Measurements from ENCODE around the gene TRIM24.
"Not testable (repeated sequence)": the region's sequence is repeated elsewhere in the genome, so short reads cannot be mapped to it uniquely, and the experiment has no call there.

Gene TRIM24

GRCh38 chr7:138491612-138492386 lies 31.7 kb downstream of the TRIM24 start:
- no peak for DNase-seq (ENCODE audit: low read depth in 1 of 2, low spot score in 1 of 2)

DNA sequence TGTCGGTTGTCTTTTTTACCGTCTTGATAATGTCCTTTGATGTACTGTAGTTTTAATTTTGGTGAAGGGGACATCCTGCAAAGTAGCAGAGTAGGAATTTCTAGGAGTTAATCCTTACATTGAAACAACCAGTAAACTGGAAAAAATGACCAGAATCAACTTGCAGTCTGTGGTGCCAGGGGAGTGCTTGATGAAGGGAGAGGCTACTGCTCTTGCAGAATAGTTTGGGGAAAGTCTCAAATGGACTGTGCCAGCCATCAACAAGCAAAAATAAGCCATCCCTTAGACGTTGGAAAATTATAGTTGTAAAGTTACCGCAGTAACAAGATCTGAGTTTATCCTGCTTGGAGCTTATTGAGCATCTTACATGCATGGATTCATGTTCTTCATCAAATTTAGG lies 32.4 kb downstream of the TRIM24 start:
- no peak for DNase-seq (ENCODE audit: low read depth in 1 of 2, low spot score in 1 of 2)

GRCh38 chr7:138493535-138493934 lies 33.5 kb downstream of the TRIM24 start:
- no peak for DNase-seq (ENCODE audit: low read depth in 1 of 2, low spot score in 1 of 2)

DNA sequence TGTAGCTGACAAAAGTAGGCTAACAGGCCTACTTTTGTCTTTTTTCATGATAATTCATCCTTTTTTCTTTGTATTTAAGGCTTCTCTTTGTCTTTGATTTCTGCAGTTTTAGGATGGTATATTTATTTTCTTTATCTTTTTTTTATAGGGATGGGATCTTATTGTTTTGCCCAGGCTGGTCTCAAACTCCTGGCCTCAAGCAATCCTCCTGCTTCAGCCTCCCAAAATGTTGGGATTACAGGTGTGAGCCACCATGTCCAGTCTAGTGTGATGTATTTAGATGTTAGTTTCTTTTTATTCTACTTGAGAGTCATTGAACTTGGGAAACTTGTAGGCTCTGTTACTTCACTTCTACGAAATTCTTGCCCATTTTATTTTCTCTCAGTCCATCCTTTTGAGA lies 35.4 kb downstream of the TRIM24 start:
- no peak for DNase-seq (ENCODE audit: low read depth in 1 of 2, low spot score in 1 of 2)

DNA sequence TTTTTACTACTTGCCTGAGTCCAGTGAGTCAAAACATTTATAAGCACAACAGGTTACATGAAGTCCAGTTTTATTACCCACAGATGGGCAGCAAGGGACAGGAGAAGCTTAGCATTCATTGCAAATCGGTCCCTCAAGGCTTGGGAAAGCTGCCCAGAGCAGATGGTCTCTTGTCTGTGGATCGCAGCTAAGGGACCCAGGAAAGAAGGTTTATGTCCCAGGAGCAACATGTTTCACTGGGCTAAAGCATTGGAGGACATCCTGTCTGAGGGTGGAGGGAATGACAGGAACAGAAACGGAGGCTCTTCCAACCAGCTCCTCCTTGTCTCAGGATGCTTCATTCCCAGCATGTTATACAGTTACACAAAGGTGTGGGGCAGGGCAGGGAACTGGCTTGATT lies 39.3 kb downstream of the TRIM24 start:
- no peak for DNase-seq (ENCODE audit: low read depth in 1 of 2, low spot score in 1 of 2)

- DNase-seq (ENCODE audit: low read depth in 1 of 2, low spot score in 1 of 2), result not testable (repeated sequence)
Observed at GRCh38 chr7:138500303-138500702, 40.2 kb downstream of the TRIM24 start.

DNA sequence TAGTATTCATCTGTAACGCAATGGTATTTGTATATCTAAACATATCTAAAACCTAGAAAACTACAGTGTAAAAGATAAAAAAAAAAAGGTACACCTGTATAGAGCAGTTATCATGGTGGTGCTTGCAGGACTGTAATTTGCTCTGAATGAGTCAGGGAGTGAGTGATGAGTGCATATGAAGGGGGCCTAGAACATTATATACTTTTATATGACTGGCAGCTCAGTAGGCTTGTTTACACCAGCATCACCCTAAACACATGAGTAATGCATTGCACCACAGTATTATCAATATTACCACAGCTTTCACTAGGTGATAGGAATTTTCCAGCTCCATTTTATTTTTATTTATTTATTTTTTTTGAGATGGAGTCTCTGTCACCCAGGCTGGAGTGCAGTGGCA lies 40.8 kb downstream of the TRIM24 start:
- no peak for DNase-seq (ENCODE audit: low read depth in 1 of 2, low spot score in 1 of 2)

GRCh38 chr7:138502023-138502767 lies 42.1 kb downstream of the TRIM24 start:
- no peak for DNase-seq (ENCODE audit: low read depth in 1 of 2, low spot score in 1 of 2)

DNA sequence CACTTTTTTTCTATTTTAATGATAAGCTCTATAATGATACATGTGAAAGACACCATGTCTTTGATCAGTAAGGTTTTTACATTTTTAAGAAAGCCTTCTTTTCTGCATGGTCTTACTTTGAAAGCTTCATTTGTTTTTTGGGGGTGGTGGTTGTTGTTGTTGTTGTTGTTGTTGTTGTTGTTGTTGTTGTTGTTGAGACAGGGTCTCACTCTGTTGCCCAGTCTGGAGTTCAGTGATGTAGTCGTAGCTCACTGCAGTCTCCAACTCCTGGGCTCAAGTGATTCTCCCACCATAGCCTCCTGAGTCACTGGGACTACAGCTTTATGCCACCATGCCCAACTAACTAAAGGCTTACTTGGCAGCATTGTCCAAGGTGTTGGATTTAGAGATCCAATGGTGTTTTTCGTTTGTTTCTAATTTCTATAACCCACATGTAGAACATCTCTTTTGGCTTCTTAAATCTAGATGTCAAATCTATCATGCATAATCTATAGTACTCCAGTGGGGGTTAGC lies 45.4 kb downstream of the TRIM24 start:
- no peak for DNase-seq (ENCODE audit: low read depth in 1 of 2, low spot score in 1 of 2)

GRCh38 chr7:138506764-138507163 lies 46.7 kb downstream of the TRIM24 start:
- no peak for DNase-seq (ENCODE audit: low read depth in 1 of 2, low spot score in 1 of 2)

GRCh38 chr7:138510003-138510402 lies 49.9 kb downstream of the TRIM24 start:
- DNase-seq (ENCODE audit: low read depth in 1 of 2, low spot score in 1 of 2), result no peak

DNA sequence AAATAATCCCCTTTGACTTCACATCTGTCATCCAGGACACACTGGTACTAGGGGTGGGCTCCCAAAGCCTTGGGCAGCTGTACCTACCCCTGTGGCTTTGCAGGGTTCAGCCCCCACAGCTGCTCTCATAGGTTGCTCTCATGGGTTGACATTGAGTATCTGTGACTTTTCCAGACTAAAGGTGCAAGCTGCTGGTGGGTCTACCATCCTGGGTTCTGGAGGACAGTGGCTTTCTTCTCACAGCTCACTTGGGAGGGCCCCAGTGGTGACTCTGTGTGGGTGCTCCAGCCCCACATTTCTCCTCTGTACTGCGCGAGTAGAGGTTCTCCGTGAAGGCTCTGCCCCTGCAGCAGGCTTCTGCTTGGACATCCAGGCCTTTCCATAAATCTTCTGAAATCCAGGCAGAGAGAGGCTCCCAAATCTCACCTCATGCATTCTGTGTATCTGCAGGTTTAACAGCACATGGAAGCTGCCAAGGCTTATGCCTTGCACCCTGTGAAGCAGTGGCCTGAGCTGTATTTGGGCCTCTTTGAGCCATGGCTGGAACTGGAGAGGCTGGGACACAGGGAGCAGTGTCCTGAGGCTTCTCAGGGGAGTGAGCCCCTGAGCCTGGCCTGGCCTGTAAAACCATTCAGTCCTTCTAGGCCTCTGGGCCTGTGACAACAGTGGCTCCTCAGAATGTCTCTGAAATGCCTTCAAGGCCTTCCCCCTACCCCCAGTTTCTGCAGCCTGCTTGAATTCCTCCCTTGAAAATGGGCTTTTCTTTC lies 52.2 kb downstream of the TRIM24 start:
- no peak for DNase-seq (ENCODE audit: low read depth in 1 of 2, low spot score in 1 of 2)

DNA sequence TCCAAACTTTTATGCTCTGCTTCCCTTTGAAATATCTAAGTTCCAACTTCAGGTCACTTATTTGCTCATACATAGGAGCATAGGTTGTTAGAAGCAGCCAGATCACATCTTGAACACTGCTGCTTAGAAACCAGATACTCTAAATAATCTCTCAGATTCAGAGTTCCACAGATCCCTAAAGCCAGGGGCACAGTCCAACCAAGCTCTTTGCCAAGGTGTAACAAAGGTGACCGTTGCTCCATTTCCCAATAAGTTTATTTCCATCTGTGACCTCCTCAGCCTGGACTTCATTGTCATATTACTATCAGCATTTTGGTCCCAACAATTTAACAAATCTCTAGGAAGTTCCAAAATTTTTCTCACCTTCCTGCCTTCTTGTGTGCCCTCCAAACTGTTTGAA lies 52.8 kb downstream of the TRIM24 start:
- no peak for DNase-seq (ENCODE audit: low read depth in 1 of 2, low spot score in 1 of 2)

DNA sequence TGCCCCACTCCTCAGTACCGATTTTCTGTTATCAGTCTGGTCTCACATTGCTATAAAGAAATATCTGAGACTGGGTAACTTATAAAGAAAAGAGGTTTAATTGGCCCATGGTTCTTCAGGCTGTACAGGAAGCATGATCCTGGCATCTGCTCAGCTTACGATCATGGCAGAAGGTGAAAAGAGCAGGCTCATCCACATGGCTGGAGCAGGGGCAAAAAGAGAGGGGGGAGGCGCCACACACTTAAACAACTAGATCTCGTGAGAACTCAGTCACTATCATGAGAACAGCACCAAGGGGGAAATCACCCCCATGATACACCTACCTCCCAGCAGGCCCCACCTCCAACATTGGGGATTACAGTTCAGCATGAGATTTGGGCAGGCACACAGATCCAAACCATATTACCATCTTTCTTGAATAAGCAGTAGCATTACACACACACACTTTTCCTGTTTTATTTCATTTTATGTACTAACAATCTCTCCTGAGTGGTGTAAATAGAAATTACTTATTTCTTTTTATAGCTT lies 53.3 kb downstream of the TRIM24 start:
- no peak for DNase-seq (ENCODE audit: low read depth in 1 of 2, low spot score in 1 of 2)

DNA sequence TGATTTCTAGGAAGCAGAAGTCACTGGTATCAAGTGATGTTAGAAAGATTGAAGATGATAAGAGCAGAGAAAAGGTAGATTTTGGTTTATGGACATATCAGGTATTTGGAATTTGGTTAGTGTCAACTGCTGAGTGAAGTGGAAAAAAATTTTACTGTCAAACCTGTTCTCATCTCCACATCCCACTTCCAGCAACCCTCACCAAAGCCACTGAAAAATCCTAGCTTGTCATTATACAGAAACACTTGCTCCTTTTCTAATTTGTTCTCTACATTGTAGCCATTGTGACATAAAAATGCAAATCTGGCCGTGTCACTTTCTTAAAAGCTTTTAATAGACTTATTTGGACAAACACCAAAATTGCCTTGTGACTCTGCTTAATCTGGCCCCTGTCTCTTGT lies 54.0 kb downstream of the TRIM24 start:
- DNase-seq (ENCODE audit: low read depth in 1 of 2, low spot score in 1 of 2), result no peak

DNA sequence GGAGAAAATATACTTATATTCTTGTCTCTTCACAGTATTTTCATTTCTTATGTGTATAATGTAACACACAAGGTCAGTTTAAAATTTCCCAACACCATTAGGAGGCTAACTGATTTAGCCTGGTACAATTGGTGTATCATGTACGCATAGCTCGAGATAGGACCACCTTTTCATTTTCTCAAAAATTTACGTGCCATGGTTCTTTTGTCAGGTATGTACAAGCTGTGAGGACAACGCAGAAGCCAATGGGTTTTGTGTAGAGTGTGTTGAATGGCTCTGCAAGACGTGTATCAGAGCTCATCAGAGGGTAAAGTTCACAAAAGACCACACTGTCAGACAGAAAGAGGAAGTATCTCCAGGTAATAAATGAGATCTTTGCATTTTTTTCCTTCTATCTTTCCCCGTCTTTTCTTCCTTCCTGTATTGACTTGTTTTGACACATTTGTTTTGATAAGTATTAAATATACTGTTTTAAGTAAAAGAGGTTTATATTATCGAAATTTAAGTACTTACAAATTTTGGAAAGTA lies 55.0 kb downstream of the TRIM24 start:
- no peak for DNase-seq (ENCODE audit: low read depth in 1 of 2, low spot score in 1 of 2)

DNA sequence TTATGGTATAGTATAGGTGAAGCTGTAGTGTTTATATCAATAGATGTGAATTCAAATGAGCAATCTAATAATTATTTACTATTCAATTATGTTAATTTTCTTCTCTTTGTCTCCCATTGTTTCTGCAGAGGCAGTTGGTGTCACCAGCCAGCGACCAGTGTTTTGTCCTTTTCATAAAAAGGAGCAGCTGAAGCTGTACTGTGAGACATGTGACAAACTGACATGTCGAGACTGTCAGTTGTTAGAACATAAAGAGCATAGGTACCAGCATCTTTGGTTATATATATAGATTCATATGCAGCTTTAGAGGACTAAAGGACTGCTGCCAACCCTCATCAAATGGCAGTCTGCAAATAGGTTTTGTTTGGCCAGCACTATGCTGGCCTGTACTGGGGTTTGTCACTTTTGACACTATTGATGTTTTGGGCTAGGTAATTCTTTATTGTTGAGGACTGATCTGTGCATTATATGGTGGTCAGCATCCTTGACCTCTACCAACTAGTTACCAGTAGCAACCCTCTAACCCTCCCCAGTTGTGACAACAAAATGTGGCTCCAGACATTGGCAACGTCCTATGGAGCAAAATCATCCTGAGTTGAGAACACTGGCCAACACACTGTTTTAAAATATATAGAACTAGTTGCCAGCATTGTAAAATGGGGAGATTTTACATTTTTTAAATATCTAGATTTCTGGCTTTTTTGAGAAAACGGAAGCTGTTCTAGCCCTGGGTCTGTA lies 59.2 kb downstream of the TRIM24 start:
- DNase-seq (ENCODE audit: low read depth in 1 of 2, low spot score in 1 of 2), result no peak

GRCh38 chr7:138520742-138521141 lies 60.7 kb downstream of the TRIM24 start:
- DNase-seq (ENCODE audit: low read depth in 1 of 2, low spot score in 1 of 2), result no peak

DNA sequence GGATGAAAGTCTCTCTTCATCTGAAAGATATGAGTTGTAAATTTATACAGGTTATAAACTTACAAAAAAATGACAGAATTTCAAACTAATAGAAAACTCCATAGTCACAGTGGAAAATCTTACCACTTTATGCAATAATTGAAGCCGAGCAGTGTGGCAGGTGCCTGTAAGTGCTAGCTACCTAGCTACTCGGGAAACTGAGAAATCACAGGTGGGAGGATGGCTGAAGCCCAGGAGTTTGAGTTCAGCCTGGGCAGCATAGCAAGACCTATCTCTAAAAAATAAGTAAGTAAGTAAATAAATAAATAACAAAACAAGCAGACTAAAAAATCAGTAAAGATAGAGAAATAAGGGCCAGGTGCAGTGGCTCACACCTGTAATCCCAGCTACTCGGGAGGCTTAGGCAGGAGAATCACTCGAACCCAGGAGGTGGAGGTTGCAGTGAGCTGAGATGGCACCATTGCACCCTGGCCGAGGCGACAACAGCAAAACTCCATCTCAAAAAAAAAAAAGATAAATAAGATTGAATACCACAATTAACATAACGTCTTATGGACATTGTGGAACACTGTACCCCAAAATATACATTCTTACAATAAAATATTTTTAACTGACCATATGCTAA lies 61.9 kb downstream of the TRIM24 start:
- DNase-seq (ENCODE audit: low read depth in 1 of 2, low spot score in 1 of 2), result no peak

DNA sequence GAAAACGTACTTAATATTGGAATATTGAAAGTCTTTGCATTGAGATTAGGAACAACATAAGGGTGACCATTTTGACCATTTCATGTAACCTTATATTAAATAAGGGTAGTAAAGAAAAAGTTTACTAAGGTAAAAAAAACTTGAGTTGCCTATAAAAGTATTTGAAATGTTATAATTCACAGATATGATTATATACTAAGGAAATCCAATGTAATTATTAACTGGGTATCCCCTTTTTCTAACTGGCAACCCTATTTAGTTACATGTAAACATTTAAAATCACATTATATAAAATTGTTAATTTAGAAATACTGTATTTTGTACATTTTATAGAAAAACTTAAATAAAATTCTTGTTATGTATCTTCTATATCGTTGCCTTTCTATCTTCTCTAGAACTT lies 64.2 kb downstream of the TRIM24 start:
- DNase-seq (ENCODE audit: low read depth in 1 of 2, low spot score in 1 of 2), result no peak
